Esophagus squamous epithelium (tissue), 4 donors: ENCODE measurements around the gene HUNK.

Source experiments
- POLR2A ChIP-seq, 4 donors: fragments of 450-650 bp; IDR thresholded peaks; one replicate each; pipeline ENCODE4 v1.6.1; 2017; ENCODE audit warnings: antibody characterized with exemption in 4 of 4, mild to moderate bottlenecking in 4 of 4, moderate library complexity in 3 of 4
- TF ChIP-seq, protein P1 (sequence below), 6 experiments: fragments of 450-650 bp in 4 of 6; fragments of 200-600 bp in 2 of 6; sonication (generic) in 2 of 6; IDR thresholded peaks; one replicate each; pipeline ENCODE4 v1.5.1; 2016 to 2019; ENCODE audit warnings: antibody characterized with exemption in 6 of 6, mild to moderate bottlenecking in 4 of 6, moderate library complexity in 4 of 6

DNA sequence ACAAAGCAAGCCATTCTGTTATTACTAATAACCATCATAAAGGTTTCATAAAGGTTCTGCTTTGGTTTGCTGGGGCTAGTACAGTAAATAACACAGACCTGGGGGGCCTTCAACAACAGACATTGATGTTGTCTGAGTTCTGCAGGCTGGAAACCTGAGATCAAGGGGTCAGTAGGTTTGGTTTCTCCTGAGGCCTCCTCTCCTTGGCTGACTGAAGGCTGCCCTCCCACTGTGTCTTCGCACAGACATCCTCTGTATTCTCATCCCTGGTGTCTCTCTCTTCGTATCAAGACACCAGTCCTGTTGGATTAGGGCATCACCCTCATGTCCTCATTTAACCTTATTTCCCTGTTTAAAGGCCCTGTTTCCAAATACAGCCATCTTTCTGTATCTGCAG, 37.3 kb downstream of the HUNK start:
- TF ChIP-seq, protein P1, sequence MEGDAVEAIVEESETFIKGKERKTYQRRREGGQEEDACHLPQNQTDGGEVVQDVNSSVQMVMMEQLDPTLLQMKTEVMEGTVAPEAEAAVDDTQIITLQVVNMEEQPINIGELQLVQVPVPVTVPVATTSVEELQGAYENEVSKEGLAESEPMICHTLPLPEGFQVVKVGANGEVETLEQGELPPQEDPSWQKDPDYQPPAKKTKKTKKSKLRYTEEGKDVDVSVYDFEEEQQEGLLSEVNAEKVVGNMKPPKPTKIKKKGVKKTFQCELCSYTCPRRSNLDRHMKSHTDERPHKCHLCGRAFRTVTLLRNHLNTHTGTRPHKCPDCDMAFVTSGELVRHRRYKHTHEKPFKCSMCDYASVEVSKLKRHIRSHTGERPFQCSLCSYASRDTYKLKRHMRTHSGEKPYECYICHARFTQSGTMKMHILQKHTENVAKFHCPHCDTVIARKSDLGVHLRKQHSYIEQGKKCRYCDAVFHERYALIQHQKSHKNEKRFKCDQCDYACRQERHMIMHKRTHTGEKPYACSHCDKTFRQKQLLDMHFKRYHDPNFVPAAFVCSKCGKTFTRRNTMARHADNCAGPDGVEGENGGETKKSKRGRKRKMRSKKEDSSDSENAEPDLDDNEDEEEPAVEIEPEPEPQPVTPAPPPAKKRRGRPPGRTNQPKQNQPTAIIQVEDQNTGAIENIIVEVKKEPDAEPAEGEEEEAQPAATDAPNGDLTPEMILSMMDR (IDR thresholded peaks at IDR 0.05) = no peak
- TF ChIP-seq POLR2A (IDR thresholded peaks at IDR 0.05) = no peak
